Measurements from ENCODE around the gene ZKSCAN2.

ZKSCAN2 gene

GRCh38 chr16:25187491-25187795 is 70.2 kb downstream of the ZKSCAN2 start (continued):
- TF ChIP-seq CREB5 (CRISPR knock-in tag; IDR thresholded peaks at IDR 0.05; ENCODE audit: low read depth) (no peak), BACH2 (CRISPR knock-in tag; IDR thresholded peaks at IDR 0.05; ENCODE audit: borderline replicate concordance) (no peak), PATZ1 (CRISPR knock-in tag; IDR thresholded peaks at IDR 0.05; ENCODE audit: borderline replicate concordance) (no peak), POU6F1 (CRISPR knock-in tag; IDR thresholded peaks at IDR 0.05; ENCODE audit: borderline replicate concordance, low read depth) (no peak), ARNTL (CRISPR knock-in tag; IDR thresholded peaks at IDR 0.05; ENCODE audit: borderline replicate concordance, low read depth) (no peak), ZNF70 (CRISPR knock-in tag; IDR thresholded peaks at IDR 0.05) (no peak), ZFP3 (CRISPR knock-in tag; IDR thresholded peaks at IDR 0.05) (no peak)

Data from SK-N-SH treated with all-trans-retinoic acid at 6 μM for 48 hours (cell line).